ENCODE results near the gene UBE2D1. TPM values are rescaled to one million over a fixed set of nuclear protein-coding genes. Genes with fewer than 3 reads are reported as not detected.

Gene UBE2D1
- total and polyA plus RNA-seq, 2 of the 13 experiments (the other 11 are each of a cell fraction or from before 2014, with no cell fraction given): 6.2 to 13.8 TPM

GRCh38 chr10:58384999-58385783 lies 50.4 kb downstream of the UBE2D1 start, which contains the start of gene TFAM (continued):
- TF ChIP-seq HNF4A (CRISPR knock-in tag; IDR thresholded peaks at IDR 0.05) (0 out of 2 replicates have a peak, but pooled peaks have one; percentile 11), RFXANK (CRISPR knock-in tag; IDR thresholded peaks at IDR 0.05) (no peak), ZNF558 (CRISPR knock-in tag; IDR thresholded peaks at IDR 0.05; ENCODE audit: borderline replicate concordance) (peak; percentile 73; the same call in 1 of the 2 replicates), ZNF530 (CRISPR knock-in tag; IDR thresholded peaks at IDR 0.05; ENCODE audit: low read depth) (no peak), ARID3A (IDR thresholded peaks at IDR 0.05; ENCODE audit: low read depth, low read length) (0 out of 2 replicates have a peak, but pooled peaks have one; percentile 10), KLF9 (CRISPR knock-in tag; IDR thresholded peaks at IDR 0.05; ENCODE audit: low read depth) (peak; percentile 27; the same call in 1 of the 2 replicates), ZHX1 (CRISPR knock-in tag; IDR thresholded peaks at IDR 0.05; ENCODE audit: low read depth) (no peak; the same call in 1 of the 2 replicates), TSC22D2 (CRISPR knock-in tag; IDR thresholded peaks at IDR 0.05; ENCODE audit: borderline replicate concordance) (peak; percentile 25), RFXAP (CRISPR knock-in tag; IDR thresholded peaks at IDR 0.05; ENCODE audit: borderline replicate concordance) (0 out of 2 replicates have a peak, but pooled peaks have one; percentile 61), RBM39 (IDR thresholded peaks at IDR 0.05; ENCODE audit: low read depth, low read length, poor library complexity, severe bottlenecking) (peak; percentile 45), ZFP1 (CRISPR knock-in tag; IDR thresholded peaks at IDR 0.05) (peak; percentile 67; the same call in 1 of the 2 replicates), ZBED4 (CRISPR knock-in tag; IDR thresholded peaks at IDR 0.05; ENCODE audit: borderline replicate concordance) (peak; percentile 73; the same call in 1 of the 2 replicates), NFIC (IDR thresholded peaks at IDR 0.05; ENCODE audit: low read length) (peak; percentile 52; the same call in 1 of the 2 replicates), RAD21 (CRISPR knock-in tag; IDR thresholded peaks at IDR 0.05) (peak; percentile 91), ZNF713 (CRISPR knock-in tag; IDR thresholded peaks at IDR 0.05) (0 out of 2 replicates have a peak, but pooled peaks have one; percentile 40), ZKSCAN8 (CRISPR knock-in tag; IDR thresholded peaks at IDR 0.05; ENCODE audit: borderline replicate concordance) (0 out of 2 replicates have a peak, but pooled peaks have one; percentile 59), ZFP91 (CRISPR knock-in tag; IDR thresholded peaks at IDR 0.05; ENCODE audit: borderline replicate concordance) (peak; percentile 94), ZNF775 (CRISPR knock-in tag; IDR thresholded peaks at IDR 0.05; ENCODE audit: borderline replicate concordance) (no peak)

Data from HepG2 (cell line).